ENCODE results near the gene BHLHE23.

Gene BHLHE23

GRCh38 chr20:63047946-63048345 lies 41.2 kb upstream of the BHLHE23 start:
- Histone ChIP-seq H2AFZ (ENCODE audit: low read depth, low read length) (no peak overlapping the region), H3K4me1 (ENCODE audit: control insufficient read depth, insufficient read depth, low read depth, low read length) (no peaks in the 10 kb centered on the region), H3K27ac (ENCODE audit: low read length, poor library complexity, severe bottlenecking) (no peak overlapping the region), H2BK120ac (ENCODE audit: low read depth, low read length) (no peak overlapping the region), H3K23ac (ENCODE audit: low read length in 2 of 2) (no peak overlapping the region), H4K8ac (ENCODE audit: low read length) (no peak overlapping the region), H2BK12ac (ENCODE audit: low read length in 2 of 2) (no peak overlapping the region), H4K91ac (ENCODE audit: low read length) (no peak overlapping the region), H3K79me1 (replicated peaks; ENCODE audit: low read length, poor library complexity, severe bottlenecking) (no peaks in the 10 kb centered on the region), H3K9me3 (ENCODE audit: control insufficient read depth, low read length) (no peaks in the 10 kb centered on the region), H3K4me2 (ENCODE audit: low read length, poor library complexity, severe bottlenecking) (no peak overlapping the region), H2BK5ac (ENCODE audit: low read depth, low read length, poor library complexity, severe bottlenecking) (no peak overlapping the region), H3K4ac (ENCODE audit: low read depth in 1 of 2, low read length in 2 of 2) (no peak overlapping the region), H2BK15ac (ENCODE audit: low read depth, poor library complexity, severe bottlenecking) (no peak overlapping the region), H2AK5ac (ENCODE audit: low read length, severe bottlenecking) (no peak overlapping the region), H3K9ac (ENCODE audit: low read length) (no peak overlapping the region), H3K18ac (ENCODE audit: low read depth in 1 of 2, low read length in 2 of 2) (no peak overlapping the region), H3K27me3 (ENCODE audit: control insufficient read depth in 1 of 2, insufficient read depth in 1 of 2, low read length in 2 of 2) (peaks cover 37 to 67% of the 10 kb centered on the region in 2 experiments), H3K36me3 (ENCODE audit: control insufficient read depth in 1 of 2, insufficient read depth in 2 of 2, low read depth in 1 of 2, low read length in 2 of 2) (no peaks in the 10 kb centered on the region), H3K14ac (ENCODE audit: low read length in 2 of 2) (no peak overlapping the region), H3K4me3 (ENCODE audit: insufficient read depth in 1 of 2, low read depth in 1 of 2, low read length in 2 of 2) (no peak overlapping the region)
- DNase-seq = no peak
- WGBS = 90% methylated on average over 9 of the region's 10 CpGs

- Histone ChIP-seq H2BK5ac (ENCODE audit: low read depth, low read length, poor library complexity, severe bottlenecking) (no peak overlapping the region), H3K9me3 (ENCODE audit: control insufficient read depth, low read length) (no peaks in the 10 kb centered on the region), H3K14ac (ENCODE audit: low read length in 2 of 2) (no peak overlapping the region), H2AFZ (ENCODE audit: low read depth, low read length) (no peak overlapping the region), H2BK15ac (ENCODE audit: low read depth, poor library complexity, severe bottlenecking) (no peak overlapping the region), H3K18ac (ENCODE audit: low read depth in 1 of 2, low read length in 2 of 2) (no peak overlapping the region), H3K4ac (ENCODE audit: low read depth in 1 of 2, low read length in 2 of 2) (no peak overlapping the region), H3K36me3 (ENCODE audit: control insufficient read depth in 1 of 2, insufficient read depth in 2 of 2, low read depth in 1 of 2, low read length in 2 of 2) (no peaks in the 10 kb centered on the region), H3K9ac (ENCODE audit: low read length) (no peak overlapping the region), H2BK12ac (ENCODE audit: low read length in 2 of 2) (no peak overlapping the region), H4K91ac (ENCODE audit: low read length) (no peak overlapping the region), H3K27ac (ENCODE audit: low read length, poor library complexity, severe bottlenecking) (no peak overlapping the region), H4K8ac (ENCODE audit: low read length) (no peak overlapping the region), H3K4me1 (ENCODE audit: control insufficient read depth, insufficient read depth, low read depth, low read length) (no peaks in the 10 kb centered on the region), H3K4me2 (ENCODE audit: low read length, poor library complexity, severe bottlenecking) (no peak overlapping the region), H3K4me3 (ENCODE audit: insufficient read depth in 1 of 2, low read depth in 1 of 2, low read length in 2 of 2) (no peak overlapping the region), H3K79me1 (replicated peaks; ENCODE audit: low read length, poor library complexity, severe bottlenecking) (no peaks in the 10 kb centered on the region), H3K27me3 (ENCODE audit: control insufficient read depth in 1 of 2, insufficient read depth in 1 of 2, low read length in 2 of 2) (peaks cover 30 to 67% of the 10 kb centered on the region in 2 experiments), H2AK5ac (ENCODE audit: low read length, severe bottlenecking) (no peak overlapping the region), H2BK120ac (ENCODE audit: low read depth, low read length) (no peak overlapping the region), H3K23ac (ENCODE audit: low read length in 2 of 2) (no peak overlapping the region)
- DNase-seq = no peak
- WGBS = 93% methylated on average over 10 of the region's 10 CpGs
Observed at GRCh38 chr20:63047267-63047666, 40.5 kb upstream of the BHLHE23 start.

GRCh38 chr20:63046841-63047240 lies 40.1 kb upstream of the BHLHE23 start:
- WGBS = 87% methylated on average over 9 of the region's 9 CpGs

DNA sequence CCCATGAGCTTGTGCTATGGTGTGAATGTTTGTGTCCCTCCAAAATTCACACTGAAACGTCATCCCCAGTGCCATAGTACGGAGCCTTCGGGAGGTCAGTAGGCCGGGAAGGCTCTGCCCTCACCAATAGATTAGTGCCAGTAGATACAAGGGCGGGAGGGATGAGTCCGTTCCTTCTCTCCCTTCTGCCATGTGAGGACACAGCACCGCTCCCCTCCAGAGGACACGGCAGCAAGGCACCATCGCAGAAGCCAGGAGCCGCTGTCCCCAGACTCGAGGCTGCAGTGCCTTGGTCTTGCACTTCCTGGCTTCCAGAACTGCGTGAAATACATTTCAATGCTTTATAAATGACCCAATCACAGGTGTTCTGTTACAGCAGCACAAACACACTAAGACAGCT lies 39.2 kb upstream of the BHLHE23 start:
- Histone ChIP-seq H4K8ac (ENCODE audit: low read length) (no peak overlapping the region), H3K4me3 (ENCODE audit: insufficient read depth in 1 of 2, low read depth in 1 of 2, low read length in 2 of 2) (no peak overlapping the region), H3K79me1 (replicated peaks; ENCODE audit: low read length, poor library complexity, severe bottlenecking) (no peaks in the 10 kb centered on the region), H3K9ac (ENCODE audit: low read length) (no peak overlapping the region), H2AK5ac (ENCODE audit: low read length, severe bottlenecking) (no peak overlapping the region), H3K4me2 (ENCODE audit: low read length, poor library complexity, severe bottlenecking) (no peak overlapping the region), H3K4ac (ENCODE audit: low read depth in 1 of 2, low read length in 2 of 2) (no peak overlapping the region), H2BK12ac (ENCODE audit: low read length in 2 of 2) (no peak overlapping the region), H4K91ac (ENCODE audit: low read length) (no peak overlapping the region), H2BK15ac (ENCODE audit: low read depth, poor library complexity, severe bottlenecking) (no peak overlapping the region), H3K36me3 (ENCODE audit: control insufficient read depth in 1 of 2, insufficient read depth in 2 of 2, low read depth in 1 of 2, low read length in 2 of 2) (no peaks in the 10 kb centered on the region), H3K23ac (ENCODE audit: low read length in 2 of 2) (no peak overlapping the region), H3K18ac (ENCODE audit: low read depth in 1 of 2, low read length in 2 of 2) (no peak overlapping the region), H2AFZ (ENCODE audit: low read depth, low read length) (no peak overlapping the region), H3K4me1 (ENCODE audit: control insufficient read depth, insufficient read depth, low read depth, low read length) (no peaks in the 10 kb centered on the region), H2BK120ac (ENCODE audit: low read depth, low read length) (no peak overlapping the region), H3K27ac (ENCODE audit: low read length, poor library complexity, severe bottlenecking) (no peak overlapping the region), H3K9me3 (ENCODE audit: control insufficient read depth, low read length) (no peaks in the 10 kb centered on the region), H3K14ac (ENCODE audit: low read length in 2 of 2) (no peak overlapping the region), H2BK5ac (ENCODE audit: low read depth, low read length, poor library complexity, severe bottlenecking) (no peak overlapping the region), H3K27me3 (ENCODE audit: control insufficient read depth in 1 of 2, insufficient read depth in 1 of 2, low read length in 2 of 2) (peaks cover 26 to 64% of the 10 kb centered on the region in 2 experiments)
- DNase-seq = no peak
- 83% methylated on average over 10 of the region's 12 CpGs for WGBS

More at GRCh38 chr20:63046841-63047240, 40.1 kb upstream of the BHLHE23 start:
- no peak overlapping the region for H3K27ac ChIP-seq (ENCODE audit: low read length, poor library complexity, severe bottlenecking)
- H4K8ac ChIP-seq (ENCODE audit: low read length) = no peak overlapping the region
- H2BK15ac ChIP-seq (ENCODE audit: low read depth, poor library complexity, severe bottlenecking) = no peak overlapping the region
- H2BK5ac ChIP-seq (ENCODE audit: low read depth, low read length, poor library complexity, severe bottlenecking) = no peak overlapping the region
- DNase-seq = no peak
- no peak overlapping the region for H2BK12ac ChIP-seq (ENCODE audit: low read length in 2 of 2)
- no peak overlapping the region for H2AK5ac ChIP-seq (ENCODE audit: low read length, severe bottlenecking)
- H3K4ac ChIP-seq (ENCODE audit: low read depth in 1 of 2, low read length in 2 of 2) = no peak overlapping the region
- no peak overlapping the region for H2AFZ ChIP-seq (ENCODE audit: low read depth, low read length)
- no peaks in the 10 kb centered on the region for H3K36me3 ChIP-seq (ENCODE audit: control insufficient read depth in 1 of 2, insufficient read depth in 2 of 2, low read depth in 1 of 2, low read length in 2 of 2)
- no peak overlapping the region for H3K4me2 ChIP-seq (ENCODE audit: low read length, poor library complexity, severe bottlenecking)
- H3K27me3 ChIP-seq (ENCODE audit: control insufficient read depth in 1 of 2, insufficient read depth in 1 of 2, low read length in 2 of 2) = peaks cover 26 to 67% of the 10 kb centered on the region in 2 experiments
- H3K9me3 ChIP-seq (ENCODE audit: control insufficient read depth, low read length) = no peaks in the 10 kb centered on the region
- no peak overlapping the region for H3K18ac ChIP-seq (ENCODE audit: low read depth in 1 of 2, low read length in 2 of 2)
- no peak overlapping the region for H3K23ac ChIP-seq (ENCODE audit: low read length in 2 of 2)
- no peak overlapping the region for H2BK120ac ChIP-seq (ENCODE audit: low read depth, low read length)
- no peak overlapping the region for H3K9ac ChIP-seq (ENCODE audit: low read length)
- no peak overlapping the region for H3K14ac ChIP-seq (ENCODE audit: low read length in 2 of 2)
- no peak overlapping the region for H4K91ac ChIP-seq (ENCODE audit: low read length)
- no peak overlapping the region for H3K4me3 ChIP-seq (ENCODE audit: insufficient read depth in 1 of 2, low read depth in 1 of 2, low read length in 2 of 2)
- no peaks in the 10 kb centered on the region for H3K4me1 ChIP-seq (ENCODE audit: control insufficient read depth, insufficient read depth, low read depth, low read length)
- H3K79me1 ChIP-seq (replicated peaks; ENCODE audit: low read length, poor library complexity, severe bottlenecking) = no peaks in the 10 kb centered on the region
